Thymus (tissue), 11 donors: ENCODE data around the gene TM4SF4. TPM values are rescaled to one million over a fixed set of nuclear protein-coding genes. Genes with fewer than 3 reads are reported as not detected.

Experiments used
- DNase-seq, 9 donors: peaks; one replicate each; pipeline ENCODE4 v3.0.0-alpha.2; 2013; ENCODE audit warnings: low spot score in 9 of 9, low read depth in 6 of 9, missing footprints in 1 of 9
- H3K27ac ChIP-seq, 2 donors: one replicate each; pipeline ENCODE4 v1.5.1; 2013; ENCODE audit warnings: control low read depth in 1 of 2, low read depth in 1 of 2, low read length in 1 of 2, mild to moderate bottlenecking in 1 of 2, moderate library complexity in 1 of 2
- H3K27me3 ChIP-seq, 2 donors: one replicate each; pipeline ENCODE4 v1.5.1; 2013; ENCODE audit warnings: low read length in 1 of 2; ENCODE audit not compliant: control insufficient read depth in 2 of 2, insufficient read depth in 1 of 2
- H3K36me3 ChIP-seq, 2 donors: one replicate each; pipeline ENCODE4 v1.5.1; 2013; ENCODE audit warnings: low read length in 1 of 2, mild to moderate bottlenecking in 1 of 2, moderate library complexity in 1 of 2; ENCODE audit not compliant: control insufficient read depth in 2 of 2, insufficient read depth in 2 of 2
- H3K4me1 ChIP-seq, 2 donors: one replicate each; pipeline ENCODE4 v1.5.1; 2013; ENCODE audit warnings: low read length in 2 of 2; ENCODE audit not compliant: control insufficient read depth in 2 of 2, insufficient read depth in 2 of 2
- H3K4me3 ChIP-seq, 2 donors: one replicate each; pipeline ENCODE4 v1.5.1; 2013; ENCODE audit warnings: low read length in 2 of 2, control low read depth in 1 of 2, mild to moderate bottlenecking in 1 of 2
- H3K9me3 ChIP-seq, 2 donors: one replicate each; pipeline ENCODE4 v1.5.1; 2013; ENCODE audit warnings: low read length in 1 of 2, mild to moderate bottlenecking in 1 of 2; ENCODE audit not compliant: control insufficient read depth in 2 of 2, insufficient read depth in 1 of 2
- WGBS: extraction: QIAGEN DNeasy Blood & Tissue Kit; methylation state at CpG from one replicate; pipeline ENCODE4 v1.1.7; 2013; 5-methylcytosine and 5-hydroxymethylcytosine counted together
- polyA plus RNA-seq: library from polyadenylated mRNA; stranded (reverse); fragments of 200-250 nt; gene quantifications from one replicate; pipeline ENCODE4 v1.2.3, GENCODE V29; 2013
- total RNA-seq: library from RNA; stranded (reverse); fragments of 120-200 nt; gene quantifications from one replicate; pipeline ENCODE4 v1.2.4, GENCODE V29; 2013
- donor health status: healthy.

The TM4SF4 gene
- total and polyA plus RNA-seq, 2 donors: 0.07 to 0.09 TPM

- no peak for DNase-seq
- no peaks in the 10 kb centered on the region for H3K36me3 ChIP-seq
- WGBS: 90% methylated on average over 9 of the region's 9 CpGs
- H3K9me3 ChIP-seq: no peaks in the 10 kb centered on the region
- no peak overlapping the region for H3K27ac ChIP-seq
- no peaks in the 10 kb centered on the region for H3K27me3 ChIP-seq
- H3K4me3 ChIP-seq: no peak overlapping the region
- H3K4me1 ChIP-seq: no peaks in the 10 kb centered on the region
Observed at GRCh38 chr3:149547413-149547812, 72.9 kb downstream of the TM4SF4 start.

GRCh38 chr3:149547954-149548668 is 73.6 kb downstream of the TM4SF4 start:
- Histone ChIP-seq H3K9me3 (no peaks in the 10 kb centered on the region), H3K4me1 (no peaks in the 10 kb centered on the region), H3K27me3 (no peaks in the 10 kb centered on the region), H3K36me3 (no peaks in the 10 kb centered on the region), H3K4me3 (no peak overlapping the region), H3K27ac (no peak overlapping the region)
- 92% methylated on average over 13 of the region's 13 CpGs for WGBS
- DNase-seq: no peak

- H3K9me3 ChIP-seq: no peaks in the 10 kb centered on the region
- no peaks in the 10 kb centered on the region for H3K27me3 ChIP-seq
- DNase-seq: no peak
- H3K4me3 ChIP-seq: no peak overlapping the region
- no peaks in the 10 kb centered on the region for H3K36me3 ChIP-seq
- 98% methylated on average over 4 of the region's 4 CpGs for WGBS
- no peak overlapping the region for H3K27ac ChIP-seq
- H3K4me1 ChIP-seq: no peaks in the 10 kb centered on the region
Observed at GRCh38 chr3:149548669-149549065, 74.2 kb downstream of the TM4SF4 start.

GRCh38 chr3:149551500-149551899 is 77.0 kb downstream of the TM4SF4 start:
- no peak for DNase-seq
- Histone ChIP-seq H3K27me3 (no peaks in the 10 kb centered on the region), H3K27ac (no peak overlapping the region), H3K4me1 (peaks cover 0 to 3% of the 10 kb centered on the region in 2 donors), H3K4me3 (no peak overlapping the region), H3K9me3 (no peaks in the 10 kb centered on the region), H3K36me3 (no peaks in the 10 kb centered on the region)

GRCh38 chr3:149552700-149553099 is 78.2 kb downstream of the TM4SF4 start:
- Histone ChIP-seq H3K4me1 (peaks cover 0 to 3% of the 10 kb centered on the region in 2 donors), H3K9me3 (no peaks in the 10 kb centered on the region), H3K27ac (no peak overlapping the region), H3K36me3 (no peaks in the 10 kb centered on the region), H3K27me3 (no peaks in the 10 kb centered on the region), H3K4me3 (no peak overlapping the region)
- no peak for DNase-seq
- 94% methylated on average over 2 of the region's 2 CpGs for WGBS

Other genes starting within 250 kb of the TM4SF4 start
- 3.2 TPM for gene TM4SF18, start 141.1 kb upstream of the TM4SF4 start, total RNA-seq
- gene TM4SF18, start 141.1 kb upstream of the TM4SF4 start, polyA plus RNA-seq: 0.66 TPM
- 12.9 TPM for gene TM4SF1, start 97.0 kb upstream of the TM4SF4 start, total RNA-seq
- gene TM4SF1, start 97.0 kb upstream of the TM4SF4 start, polyA plus RNA-seq: 38.8 TPM
- 1.6 TPM for gene WWTR1, start 183.3 kb downstream of the TM4SF4 start, total RNA-seq
- 12.9 TPM for gene WWTR1, start 183.3 kb downstream of the TM4SF4 start, polyA plus RNA-seq